ENCODE data around the gene FMNL2.

Gene FMNL2

DNA sequence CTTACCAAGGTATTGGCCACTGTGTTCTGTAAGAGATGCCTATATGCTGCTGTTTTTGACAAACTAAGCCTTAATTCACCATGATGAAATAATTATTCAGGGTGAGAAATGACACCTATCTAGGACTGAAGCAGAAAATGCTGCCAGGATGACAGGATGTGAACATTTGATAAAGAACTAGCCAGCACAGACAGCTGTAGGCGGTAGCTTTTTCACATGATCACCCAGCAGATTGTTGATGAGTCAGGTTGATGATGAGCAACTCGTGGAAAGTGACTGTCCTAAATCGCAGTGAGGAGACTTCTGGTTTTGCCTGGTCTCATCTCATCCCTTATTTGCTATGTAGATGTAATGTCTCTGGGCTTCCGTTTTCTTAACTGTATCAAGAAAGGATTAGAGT, 238.2 kb downstream of the FMNL2 start:
- no peak overlapping the region for H3K4me3 ChIP-seq (ENCODE audit: low read depth, low read length, poor library complexity, severe bottlenecking)
- H3K9me2 ChIP-seq (ENCODE audit: low read depth, low read length), result no peaks in the 10 kb centered on the region
- no peaks in the 10 kb centered on the region for H3K36me3 ChIP-seq (ENCODE audit: insufficient read depth, low read length)
- H3K4me1 ChIP-seq (ENCODE audit: insufficient read depth, low read length, severe bottlenecking), result no peaks in the 10 kb centered on the region
- no peaks in the 10 kb centered on the region for H3F3A ChIP-seq (ENCODE audit: insufficient read depth, low read length)
- H4K20me1 ChIP-seq (ENCODE audit: insufficient read depth, low read length), result no peaks in the 10 kb centered on the region
- no peaks in the 10 kb centered on the region for H3K79me2 ChIP-seq (ENCODE audit: insufficient read depth, low read length)
- H3K27ac ChIP-seq (ENCODE audit: low read depth, low read length, poor library complexity, severe bottlenecking), result no peak overlapping the region
- H3K27me3 ChIP-seq (ENCODE audit: insufficient read depth, low read length), result no peaks in the 10 kb centered on the region
- H2AFZ ChIP-seq (ENCODE audit: low read length), result no peak overlapping the region
- no peaks in the 10 kb centered on the region for H3K9me3 ChIP-seq (ENCODE audit: low read length)
- H3K4me2 ChIP-seq (ENCODE audit: low read length), result no peak overlapping the region
- TF ChIP-seq, protein P1, sequence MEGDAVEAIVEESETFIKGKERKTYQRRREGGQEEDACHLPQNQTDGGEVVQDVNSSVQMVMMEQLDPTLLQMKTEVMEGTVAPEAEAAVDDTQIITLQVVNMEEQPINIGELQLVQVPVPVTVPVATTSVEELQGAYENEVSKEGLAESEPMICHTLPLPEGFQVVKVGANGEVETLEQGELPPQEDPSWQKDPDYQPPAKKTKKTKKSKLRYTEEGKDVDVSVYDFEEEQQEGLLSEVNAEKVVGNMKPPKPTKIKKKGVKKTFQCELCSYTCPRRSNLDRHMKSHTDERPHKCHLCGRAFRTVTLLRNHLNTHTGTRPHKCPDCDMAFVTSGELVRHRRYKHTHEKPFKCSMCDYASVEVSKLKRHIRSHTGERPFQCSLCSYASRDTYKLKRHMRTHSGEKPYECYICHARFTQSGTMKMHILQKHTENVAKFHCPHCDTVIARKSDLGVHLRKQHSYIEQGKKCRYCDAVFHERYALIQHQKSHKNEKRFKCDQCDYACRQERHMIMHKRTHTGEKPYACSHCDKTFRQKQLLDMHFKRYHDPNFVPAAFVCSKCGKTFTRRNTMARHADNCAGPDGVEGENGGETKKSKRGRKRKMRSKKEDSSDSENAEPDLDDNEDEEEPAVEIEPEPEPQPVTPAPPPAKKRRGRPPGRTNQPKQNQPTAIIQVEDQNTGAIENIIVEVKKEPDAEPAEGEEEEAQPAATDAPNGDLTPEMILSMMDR (IDR thresholded peaks at IDR 0.05; ENCODE audit: low read length), result no peak
- TF ChIP-seq EZH2 (IDR thresholded peaks at IDR 0.05; ENCODE audit: borderline replicate concordance, low read length), result no peak
- H3K9ac ChIP-seq (ENCODE audit: low read length), result no peak overlapping the region

GRCh38 chr2:152577579-152577978, 242.6 kb downstream of the FMNL2 start:
- Histone ChIP-seq H2AFZ (ENCODE audit: low read length) (no peak overlapping the region), H3K4me3 (ENCODE audit: low read depth, low read length, poor library complexity, severe bottlenecking) (no peak overlapping the region), H3K9me3 (ENCODE audit: low read length) (no peaks in the 10 kb centered on the region), H3K79me2 (ENCODE audit: insufficient read depth, low read length) (no peaks in the 10 kb centered on the region), H3K36me3 (ENCODE audit: insufficient read depth, low read length) (no peaks in the 10 kb centered on the region), H3K4me1 (ENCODE audit: insufficient read depth, low read length, severe bottlenecking) (no peaks in the 10 kb centered on the region), H3K27me3 (ENCODE audit: insufficient read depth, low read length) (no peaks in the 10 kb centered on the region), H3F3A (ENCODE audit: insufficient read depth, low read length) (no peaks in the 10 kb centered on the region), H3K9me2 (ENCODE audit: low read depth, low read length) (no peaks in the 10 kb centered on the region), H3K9ac (ENCODE audit: low read length) (no peak overlapping the region), H3K4me2 (ENCODE audit: low read length) (no peak overlapping the region), H3K27ac (ENCODE audit: low read depth, low read length, poor library complexity, severe bottlenecking) (no peak overlapping the region), H4K20me1 (ENCODE audit: insufficient read depth, low read length) (no peaks in the 10 kb centered on the region)
- TF ChIP-seq, protein P1 (IDR thresholded peaks at IDR 0.05; ENCODE audit: low read length), result no peak
- no peak for TF ChIP-seq EZH2 (IDR thresholded peaks at IDR 0.05; ENCODE audit: borderline replicate concordance, low read length)

DNA sequence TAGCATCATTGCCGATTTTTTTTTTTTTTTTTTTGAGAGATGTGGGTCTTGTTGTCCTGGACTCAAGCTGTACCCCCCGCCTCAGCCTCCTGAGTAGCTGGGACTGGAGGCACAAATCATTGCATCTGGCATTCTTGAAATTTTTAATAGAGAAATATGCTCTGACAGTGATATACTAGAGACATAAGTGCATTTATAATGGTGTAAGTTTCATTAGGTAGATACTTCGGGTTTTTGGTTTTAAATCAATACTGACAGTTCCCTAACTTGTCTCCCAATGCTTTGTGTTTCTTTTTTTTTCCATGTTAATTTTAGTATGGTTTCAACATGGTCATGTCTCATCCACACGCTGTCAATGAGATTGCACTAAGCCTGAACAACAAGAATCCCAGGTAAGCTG, 243.6 kb downstream of the FMNL2 start:
- TF ChIP-seq, protein P1 (IDR thresholded peaks at IDR 0.05; ENCODE audit: low read length), result no peak
- TF ChIP-seq EZH2 (IDR thresholded peaks at IDR 0.05; ENCODE audit: borderline replicate concordance, low read length), result no peak
- Histone ChIP-seq H3K4me2 (ENCODE audit: low read length) (no peak overlapping the region), H3K27ac (ENCODE audit: low read depth, low read length, poor library complexity, severe bottlenecking) (no peak overlapping the region)

More for the DNA sequence above, 243.6 kb downstream of the FMNL2 start:
- Histone ChIP-seq H3K79me2 (ENCODE audit: insufficient read depth, low read length) (no peaks in the 10 kb centered on the region), H3K27me3 (ENCODE audit: insufficient read depth, low read length) (no peaks in the 10 kb centered on the region), H3K9me2 (ENCODE audit: low read depth, low read length) (no peaks in the 10 kb centered on the region), H3K4me3 (ENCODE audit: low read depth, low read length, poor library complexity, severe bottlenecking) (no peak overlapping the region), H2AFZ (ENCODE audit: low read length) (no peak overlapping the region), H3F3A (ENCODE audit: insufficient read depth, low read length) (no peaks in the 10 kb centered on the region), H4K20me1 (ENCODE audit: insufficient read depth, low read length) (no peaks in the 10 kb centered on the region), H3K9me3 (ENCODE audit: low read length) (no peaks in the 10 kb centered on the region), H3K9ac (ENCODE audit: low read length) (no peak overlapping the region), H3K4me1 (ENCODE audit: insufficient read depth, low read length, severe bottlenecking) (no peaks in the 10 kb centered on the region), H3K36me3 (ENCODE audit: insufficient read depth, low read length) (no peaks in the 10 kb centered on the region)
